Measurements from ENCODE around the gene TMIGD3. TPM values are rescaled to one million over a fixed set of nuclear protein-coding genes. Genes with fewer than 3 reads are reported as not detected.

TMIGD3 gene
- total RNA-seq, 1 experiment from 2014 or later = not detected

- TF ChIP-seq REST (IDR thresholded peaks at IDR 0.05; ENCODE audit: insufficient read depth in 1 of 2, low read depth in 2 of 2, low read length in 1 of 2) (no peak), CTCF (IDR thresholded peaks at IDR 0.05) (no peak), TCF7L2 (IDR thresholded peaks at IDR 0.05; ENCODE audit: low read depth, low read length) (no peak), SIN3A (IDR thresholded peaks at IDR 0.05; ENCODE audit: borderline replicate concordance, insufficient read depth, low read depth, low read length) (no peak), POLR2AphosphoS5 (IDR thresholded peaks at IDR 0.05; ENCODE audit: low read depth, low read length) (no peak)
- no peak for DNase-seq (ENCODE audit: low read depth, low spot score)
- intact Hi-C loops (cut with micrococcal nuclease; ENCODE audit: unreplicated experiment) = no loop called here
- no peak overlapping the region for H3K27ac ChIP-seq (ENCODE audit: low read length)
- ChIA-PET CTCF (no interaction called here), POLR2A (interaction anchor here (0.7 kb wide), 1 partner anchor 24 kb away, joined by 5 read pairs; no protein-coding TSS in a partner anchor)
- no peak overlapping the region for H3K4me3 ChIP-seq (ENCODE audit: low read depth in 2 of 2, low read length in 2 of 2)
- ATAC-seq = no peak
- in situ Hi-C loops (cut with HindIII; ENCODE audit: low pct_unique_long_range_greater_than_20kb, low sequenced_read_pairs) = no loop called here
- H3K36me3 ChIP-seq (ENCODE audit: control insufficient read depth, insufficient read depth, low read length) = no peaks in the 10 kb centered on the region
- H3K4me1 ChIP-seq (ENCODE audit: control insufficient read depth, insufficient read depth, low read length) = no peaks in the 10 kb centered on the region
- BruUV-seq (replicated peaks) = no TSS peak
- no peaks in the 10 kb centered on the region for H3K9me3 ChIP-seq (ENCODE audit: control insufficient read depth, insufficient read depth, low read depth, low read length)
- H3K27me3 ChIP-seq (ENCODE audit: control insufficient read depth, insufficient read depth, low read length) = no peaks in the 10 kb centered on the region
These were observed 26.6 kb downstream of the TMIGD3 start for GRCh38 chr1:111476761-111477309.

- no peak for TF ChIP-seq POLR2AphosphoS5 (IDR thresholded peaks at IDR 0.05; ENCODE audit: low read depth, low read length)
- no peak for TF ChIP-seq REST (IDR thresholded peaks at IDR 0.05; ENCODE audit: insufficient read depth in 1 of 2, low read depth in 2 of 2, low read length in 1 of 2)
- TF ChIP-seq SIN3A (IDR thresholded peaks at IDR 0.05; ENCODE audit: borderline replicate concordance, insufficient read depth, low read depth, low read length) = no peak
- no peak for TF ChIP-seq CTCF (IDR thresholded peaks at IDR 0.05)
- TF ChIP-seq TCF7L2 (IDR thresholded peaks at IDR 0.05; ENCODE audit: low read depth, low read length) = no peak
- H3K4me1 ChIP-seq (ENCODE audit: control insufficient read depth, insufficient read depth, low read length) = no peaks in the 10 kb centered on the region
- intact Hi-C loops (cut with micrococcal nuclease; ENCODE audit: unreplicated experiment) = no loop called here
- no peak overlapping the region for H3K27ac ChIP-seq (ENCODE audit: low read length)
- no peaks in the 10 kb centered on the region for H3K36me3 ChIP-seq (ENCODE audit: control insufficient read depth, insufficient read depth, low read length)
- H3K4me3 ChIP-seq (ENCODE audit: low read depth in 2 of 2, low read length in 2 of 2) = no peak overlapping the region
- DNase-seq (ENCODE audit: low read depth, low spot score) (no peak), ATAC-seq (no peak)
- BruUV-seq (replicated peaks) = no TSS peak
- no peaks in the 10 kb centered on the region for H3K27me3 ChIP-seq (ENCODE audit: control insufficient read depth, insufficient read depth, low read length)
- CTCF ChIA-PET = no interaction called here
- POLR2A ChIA-PET = interaction anchor here (0.7 kb wide), 1 partner anchor 23 kb away, joined by 5 read pairs; no protein-coding TSS in a partner anchor
- in situ Hi-C loops (cut with HindIII; ENCODE audit: low pct_unique_long_range_greater_than_20kb, low sequenced_read_pairs) = no loop called here
- no peaks in the 10 kb centered on the region for H3K9me3 ChIP-seq (ENCODE audit: control insufficient read depth, insufficient read depth, low read depth, low read length)
These were observed 27.2 kb downstream of the TMIGD3 start for GRCh38 chr1:111476214-111476613.
